HG02759 (cell line): Measurements from ENCODE around the gene CACNA1A.
"Not testable (repeated sequence)": the region's sequence is repeated elsewhere in the genome, so short reads cannot be mapped to it uniquely, and the experiment has no call there.

ENCODE experiments used
- ATAC-seq: cut with Tn5 transposase; IDR thresholded peaks from one replicate; pipeline ENCODE4 v1.9.1; 2021; ENCODE audit warnings: mild to moderate bottlenecking, moderate library complexity; ENCODE audit not compliant: unreplicated experiment

Gene CACNA1A

DNA sequence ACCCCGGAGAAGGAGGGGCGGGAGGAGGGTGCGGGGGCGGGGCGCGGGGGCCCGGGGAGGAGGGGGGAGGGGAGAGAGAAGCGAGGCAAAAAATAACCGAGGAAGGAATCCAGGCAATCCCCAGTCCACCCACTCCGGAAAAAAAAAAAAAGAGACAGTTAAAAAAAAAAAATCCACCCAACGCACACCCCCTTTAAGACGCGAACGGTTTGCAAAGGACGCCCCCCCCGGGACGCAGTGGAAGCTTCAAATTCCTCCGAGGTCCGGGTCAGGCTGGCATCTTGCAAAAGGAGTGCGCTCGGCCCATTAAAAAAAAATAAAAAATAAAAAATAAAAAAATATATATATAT lies at the start of gene CACNA1A:
Gene CACNA1A (minus strand): TSS at position 9 of the 350 bp plus-strand sequence. CDS start 255 bp downstream, outside the sequence.
- ATAC-seq: no peak

DNA sequence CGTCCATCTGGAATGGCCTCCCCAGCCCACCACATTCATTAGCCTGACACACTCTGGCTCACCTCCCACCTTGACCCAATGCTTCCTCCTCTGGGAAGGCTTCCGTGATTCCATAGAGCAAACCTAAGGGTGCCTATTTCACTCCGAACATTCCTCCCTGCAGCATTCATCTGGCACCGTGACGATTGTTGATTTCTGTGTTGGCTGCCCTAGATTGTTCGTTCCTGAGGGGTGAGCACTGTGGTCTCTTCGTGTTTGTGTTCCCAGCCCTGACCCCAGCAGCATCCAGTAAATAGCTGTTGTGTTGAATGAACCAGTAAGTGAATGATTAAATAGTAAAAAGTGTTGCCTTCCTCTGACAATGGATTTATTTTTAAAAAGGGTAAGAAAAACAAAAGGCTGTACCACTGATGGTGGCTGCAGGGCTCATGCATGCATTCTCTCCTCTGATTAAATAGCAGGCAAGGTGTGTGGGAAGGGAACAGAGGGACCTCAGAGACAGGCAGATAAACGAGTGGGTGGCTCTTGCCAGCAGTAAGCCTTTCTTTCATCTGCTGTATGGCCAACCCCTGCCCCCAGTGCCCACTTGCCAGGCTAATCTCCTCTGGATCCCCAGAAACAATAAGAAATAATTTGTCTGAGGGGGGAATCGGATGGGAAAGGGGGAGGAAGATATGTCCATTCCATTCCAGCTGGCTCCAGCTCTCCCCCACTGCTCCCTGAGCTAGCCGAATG lies 48.4 kb upstream of the CACNA1A start:
- no peak for ATAC-seq

DNA sequence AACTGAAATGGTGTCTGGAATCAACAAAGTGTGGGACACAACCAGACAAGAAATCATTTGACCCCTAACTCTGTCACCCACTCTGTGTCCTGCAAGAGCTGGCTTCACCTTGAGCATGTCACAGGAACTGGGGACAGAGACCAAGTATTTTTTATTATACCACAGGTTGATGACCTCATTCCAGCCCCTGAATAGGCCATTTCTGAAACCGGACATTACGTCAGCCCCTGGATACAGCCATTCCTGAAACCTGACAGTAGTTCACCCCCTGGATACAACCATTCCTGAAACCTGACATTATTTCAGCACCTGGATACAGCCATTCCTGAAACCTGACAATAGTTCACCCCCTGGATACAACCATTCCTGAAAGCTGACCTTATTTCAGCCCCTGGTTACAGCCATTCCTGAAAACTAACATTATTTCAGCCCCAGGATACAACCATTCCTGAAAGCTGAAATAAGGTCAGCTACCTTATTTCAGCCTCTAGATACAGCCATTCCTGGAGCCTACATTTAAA lies 47.7 kb upstream of the CACNA1A start:
- no peak for ATAC-seq

DNA sequence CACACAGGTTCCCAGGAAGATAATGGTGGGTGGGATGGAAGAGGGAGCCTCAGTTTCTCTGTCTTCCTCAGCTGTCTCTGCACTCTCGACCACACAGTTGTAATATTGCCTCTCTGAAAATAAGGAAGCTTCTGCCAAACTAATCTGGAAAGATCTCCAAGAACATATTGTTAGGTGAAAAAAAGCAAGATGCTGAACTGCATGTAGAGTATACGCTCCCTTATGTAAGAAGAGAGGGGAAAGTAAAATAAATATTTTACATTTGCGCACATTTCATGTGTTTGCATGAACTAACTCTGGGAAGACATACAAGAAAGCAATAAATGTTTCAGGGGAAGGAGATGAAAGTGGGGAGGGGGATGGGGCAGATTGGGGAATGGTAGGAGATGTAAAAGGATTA lies 41.9 kb upstream of the CACNA1A start:
- ATAC-seq: no peak

DNA sequence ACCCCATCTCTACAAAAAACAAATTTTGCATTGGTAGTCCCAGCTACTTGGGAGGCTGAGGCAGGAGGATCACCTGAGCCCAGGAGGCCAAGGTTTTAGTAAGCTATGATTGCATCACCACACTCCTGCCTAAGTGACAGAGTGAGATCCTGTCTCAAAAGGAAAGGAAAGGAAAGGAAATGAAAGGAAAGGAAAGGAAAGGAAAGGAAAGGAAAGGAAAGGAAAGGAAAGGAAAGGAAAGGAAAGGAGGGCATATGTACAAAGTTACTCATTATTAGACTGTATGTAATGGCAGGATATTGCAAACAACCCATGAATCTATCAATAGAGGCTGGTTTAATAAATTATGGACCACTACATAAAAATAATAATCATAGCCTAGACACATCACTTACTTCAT lies 40.8 kb upstream of the CACNA1A start:
- ATAC-seq: no peak

DNA sequence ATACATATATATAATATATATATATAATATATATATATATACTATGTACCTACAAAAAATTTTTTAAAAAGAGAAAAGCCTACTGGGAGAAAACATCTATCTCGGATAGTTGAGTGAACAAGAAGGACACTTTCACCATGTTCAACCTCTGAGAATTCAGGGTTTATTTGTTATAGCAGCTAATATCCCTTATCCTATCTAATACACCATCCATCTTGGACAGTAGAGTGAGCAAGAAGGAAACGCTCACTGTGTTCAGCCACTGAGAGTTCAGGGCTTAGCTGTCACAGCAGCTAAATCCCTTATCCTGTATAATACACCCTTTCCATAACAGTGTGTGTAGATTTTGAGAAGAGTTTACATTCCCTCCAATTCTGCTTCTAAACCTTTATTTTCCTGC lies 38.1 kb upstream of the CACNA1A start:
- no peak for ATAC-seq

DNA sequence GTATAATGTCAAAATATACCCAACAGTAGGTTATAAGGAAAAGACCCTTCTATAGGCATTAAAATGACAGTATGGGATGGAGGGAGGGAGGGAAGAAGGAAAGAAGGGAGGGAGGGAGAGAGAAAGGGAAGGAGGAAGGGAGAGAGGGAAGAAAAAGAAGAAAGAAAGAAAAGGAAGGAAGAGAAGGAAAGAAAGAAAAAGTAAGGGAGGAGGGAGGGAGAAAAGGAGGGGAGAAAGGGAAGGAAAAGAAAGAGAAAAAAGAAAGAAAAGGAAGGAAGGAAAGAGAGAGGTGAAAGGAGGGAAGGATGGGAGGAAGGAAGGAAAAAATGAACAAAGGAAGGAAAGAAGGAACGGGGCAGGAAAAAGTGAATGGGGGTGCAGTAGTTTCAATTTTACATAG lies 35.3 kb upstream of the CACNA1A start:
- ATAC-seq: no peak

DNA sequence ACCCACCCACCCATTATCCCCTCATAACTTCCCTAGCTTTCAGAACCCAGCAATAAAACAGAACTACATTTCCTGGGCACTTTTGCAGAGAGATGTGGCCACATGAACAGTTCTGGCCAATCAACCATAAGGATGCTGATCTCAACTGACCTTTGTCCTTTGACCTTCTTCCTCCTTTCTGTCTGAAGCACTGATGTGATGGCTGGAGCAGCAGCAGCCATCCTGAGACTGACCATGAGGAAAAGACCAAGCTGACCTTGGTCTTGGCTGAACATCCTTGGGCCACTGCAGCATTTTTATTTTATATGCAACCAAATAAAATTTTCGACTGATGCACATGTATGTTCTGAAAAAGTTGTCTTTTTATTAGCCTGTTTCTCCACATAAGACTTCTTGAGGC lies 33.1 kb upstream of the CACNA1A start:
- no peak for ATAC-seq

DNA sequence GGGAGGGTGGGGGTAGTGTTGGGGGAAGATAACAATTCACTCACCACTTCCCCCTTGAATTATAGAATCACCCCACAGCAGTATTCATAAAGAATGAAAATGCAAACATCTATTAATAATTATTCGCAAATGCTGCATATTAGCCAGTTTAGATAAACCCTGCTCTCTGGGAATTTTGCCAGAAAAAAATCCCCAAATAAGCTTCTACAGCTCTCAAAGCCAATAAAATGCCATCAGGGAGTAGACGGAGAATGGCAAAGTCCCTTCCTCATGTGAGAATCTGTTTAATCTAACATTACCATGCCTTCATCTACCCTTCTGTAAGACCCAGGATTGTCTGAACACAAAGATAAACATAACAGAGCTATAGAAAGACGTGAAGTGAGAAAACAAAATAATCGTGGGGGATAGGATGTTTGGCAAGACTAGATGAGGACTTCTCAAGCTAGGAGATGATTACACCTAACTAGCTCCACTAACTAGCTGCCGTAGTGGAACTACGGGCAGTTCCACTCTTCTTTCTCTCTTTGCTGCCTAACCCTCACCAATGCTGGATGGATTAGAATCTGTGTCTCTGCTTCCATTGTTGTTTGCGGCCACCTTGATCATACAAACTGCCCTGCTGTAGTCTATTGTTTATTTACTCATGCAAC lies 32.4 kb upstream of the CACNA1A start:
- ATAC-seq: no peak

DNA sequence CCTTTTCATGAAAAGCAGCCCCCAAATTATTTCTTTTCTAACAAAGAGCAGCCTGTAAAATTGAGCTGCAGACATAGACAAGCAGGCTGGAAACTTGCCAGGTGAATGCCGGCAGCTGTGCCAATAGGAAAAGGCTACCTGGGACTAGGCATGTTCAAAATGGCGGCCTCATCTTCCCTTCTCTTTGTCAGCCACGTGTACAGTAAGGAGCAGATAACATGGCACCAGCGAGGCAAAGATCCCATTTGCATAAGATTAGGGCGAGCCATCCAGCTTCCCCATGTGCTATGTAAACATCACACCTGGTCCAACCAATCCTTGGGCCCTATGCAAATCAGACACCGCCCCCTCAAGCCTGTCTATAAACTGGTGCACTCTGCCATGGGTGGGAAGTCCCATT lies 31.2 kb upstream of the CACNA1A start:
- ATAC-seq: no peak

DNA sequence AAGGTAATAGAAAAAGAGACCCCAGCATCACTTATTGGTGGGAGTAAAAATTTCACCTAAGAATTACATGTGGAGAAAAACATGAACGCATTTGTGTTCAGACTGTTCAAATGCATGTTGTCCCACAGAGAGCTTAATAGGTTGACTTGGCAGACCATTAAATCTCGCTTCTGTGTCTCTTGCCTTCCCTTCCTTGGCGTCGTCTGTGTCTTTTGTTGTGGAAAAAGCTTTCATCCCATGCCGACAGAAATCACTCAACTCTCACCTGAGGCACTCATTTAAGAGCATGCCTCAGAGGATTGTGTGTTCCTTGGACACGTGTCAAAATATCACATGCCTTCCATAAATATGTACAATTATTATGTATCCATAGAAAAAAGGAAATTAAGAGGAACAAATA lies 24.4 kb upstream of the CACNA1A start:
- ATAC-seq: no peak

DNA sequence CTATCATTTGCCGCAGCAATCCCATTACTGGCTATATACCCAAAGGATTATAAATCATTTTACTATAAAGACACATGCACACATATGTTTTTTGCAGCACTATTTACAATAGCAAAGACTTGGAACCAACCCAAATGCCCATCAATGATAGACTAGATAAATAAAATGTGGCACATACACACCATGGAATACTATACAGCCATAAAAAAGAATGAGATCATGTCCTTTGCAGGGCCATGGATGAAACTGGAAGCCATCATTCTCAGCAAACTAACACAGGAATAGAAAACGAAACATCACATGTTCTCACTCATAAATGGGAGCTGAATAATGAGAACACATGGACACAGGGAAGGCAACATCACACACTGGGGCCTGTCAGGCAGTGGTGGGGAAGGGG lies 23.4 kb upstream of the CACNA1A start:
- ATAC-seq: not testable (repeated sequence)

DNA sequence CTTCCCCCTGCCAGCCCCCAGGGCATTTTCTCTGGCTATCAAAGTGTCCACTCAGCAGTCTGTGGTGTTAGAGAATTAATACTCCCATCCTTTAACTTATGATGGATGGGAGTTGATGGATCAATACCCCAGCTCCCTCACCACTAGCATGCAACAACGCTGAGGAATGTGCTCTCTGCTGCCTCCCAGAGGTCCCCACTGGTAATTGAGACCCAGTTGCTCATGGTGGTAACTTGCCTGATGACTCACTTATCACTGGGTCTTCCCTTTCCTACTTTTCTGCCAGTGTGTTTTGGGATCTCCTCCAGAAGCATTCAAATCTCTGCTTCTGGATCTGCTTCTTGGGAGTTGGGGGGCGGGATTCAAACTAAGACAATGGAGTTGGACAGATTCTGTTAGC lies 20.3 kb upstream of the CACNA1A start:
- no peak for ATAC-seq

DNA sequence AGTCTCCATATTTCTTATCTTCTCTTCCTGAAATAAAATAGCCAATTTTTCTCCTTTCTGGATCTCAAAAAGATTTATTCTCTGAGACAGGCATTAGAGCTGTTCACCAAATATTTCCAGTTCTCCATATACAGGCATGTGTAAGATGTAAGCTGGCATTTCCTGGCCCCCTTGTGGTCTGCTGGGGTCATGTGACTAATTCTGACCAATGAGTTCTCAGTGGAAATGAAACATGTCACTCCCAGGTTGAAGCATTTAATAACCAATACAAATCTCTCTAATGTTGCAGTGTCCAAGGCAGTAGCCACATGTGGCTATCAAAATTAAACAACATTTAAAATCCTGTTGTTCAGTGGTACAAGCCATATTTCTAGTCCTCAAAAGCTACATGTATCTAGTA lies 14.8 kb upstream of the CACNA1A start:
- no peak for ATAC-seq

DNA sequence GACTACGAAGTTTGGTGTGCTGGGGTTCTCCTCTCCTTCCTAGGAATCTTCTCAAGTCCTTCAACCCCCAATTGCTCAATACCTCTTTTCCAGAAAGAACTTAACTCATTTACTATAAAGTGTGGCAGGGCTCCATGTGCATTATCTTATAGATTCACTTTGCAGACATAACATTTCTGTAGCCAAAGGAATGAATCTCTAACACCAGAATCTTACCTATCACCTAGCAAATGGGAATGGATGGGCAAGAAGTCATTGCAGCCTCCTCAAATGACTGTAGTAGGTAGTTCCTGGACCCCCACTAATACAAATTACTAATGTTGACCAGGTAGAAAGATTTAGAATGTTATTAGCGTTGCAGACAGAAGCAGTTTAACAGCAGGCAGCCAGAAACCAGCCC lies 5.7 kb upstream of the CACNA1A start:
- ATAC-seq: no peak

DNA sequence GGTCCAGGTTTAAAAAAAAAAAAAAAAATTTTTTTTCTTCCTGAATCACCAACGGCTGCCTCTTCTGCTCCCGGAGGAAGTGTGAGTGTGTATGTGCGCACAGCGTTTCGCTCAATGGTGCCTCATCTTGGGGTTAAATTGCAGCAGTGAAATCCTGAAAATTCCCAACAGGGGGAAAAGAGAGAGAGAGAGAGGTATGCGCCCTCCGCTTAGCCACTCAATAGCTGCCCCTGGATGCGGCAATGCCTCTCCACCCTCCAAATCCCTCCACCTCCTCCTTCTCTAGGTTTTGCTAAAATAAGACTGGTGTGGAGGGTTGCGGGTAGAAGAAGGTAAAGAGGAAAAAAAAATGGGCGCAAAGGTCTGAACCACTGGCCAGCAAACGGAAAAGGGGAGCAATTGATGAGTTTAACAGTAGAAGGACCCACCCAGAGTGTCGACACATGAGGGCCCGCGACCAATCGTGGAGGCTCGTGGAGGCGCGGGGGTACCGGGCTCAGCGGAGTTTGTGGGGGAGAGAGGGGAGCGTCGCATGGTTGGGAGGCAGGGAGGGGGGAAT lies 853 bp upstream of the CACNA1A start:
- ATAC-seq: no peak

DNA sequence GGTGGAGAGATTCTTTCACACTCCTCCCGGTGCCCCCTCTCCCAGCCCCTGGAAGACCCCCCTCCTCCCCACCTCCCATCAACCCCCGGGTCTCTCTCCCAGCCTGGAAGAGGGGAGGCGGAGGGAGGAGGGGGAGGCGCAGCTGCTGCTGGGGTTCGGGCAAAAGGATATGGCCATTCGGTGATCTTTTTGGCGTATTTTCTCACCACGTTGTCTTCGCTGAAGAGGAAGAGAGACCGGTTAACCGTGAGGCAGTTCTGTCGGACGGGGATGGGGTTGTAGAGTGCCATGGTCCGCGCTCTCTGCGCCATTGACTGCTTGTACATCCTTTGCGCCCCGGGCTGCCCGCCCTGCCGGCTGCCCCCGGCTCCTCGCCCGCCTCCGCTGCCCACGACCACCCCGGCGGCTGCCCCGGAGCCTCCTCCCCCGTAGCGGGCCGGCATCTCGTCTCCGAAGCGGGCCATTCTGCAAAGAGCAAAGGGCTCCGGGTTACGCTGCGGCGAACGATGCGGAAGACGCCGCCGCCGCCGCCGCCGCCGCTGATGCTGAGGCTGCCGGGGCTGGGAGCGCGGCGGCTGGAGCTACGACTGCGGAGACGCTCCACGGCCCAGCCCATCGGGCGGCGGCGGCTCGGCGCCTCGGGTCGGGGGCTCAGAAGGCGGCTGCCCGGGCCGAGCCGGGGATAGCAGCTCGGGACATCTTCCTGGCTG lies 363 bp downstream of the CACNA1A start:
- no peak for ATAC-seq

DNA sequence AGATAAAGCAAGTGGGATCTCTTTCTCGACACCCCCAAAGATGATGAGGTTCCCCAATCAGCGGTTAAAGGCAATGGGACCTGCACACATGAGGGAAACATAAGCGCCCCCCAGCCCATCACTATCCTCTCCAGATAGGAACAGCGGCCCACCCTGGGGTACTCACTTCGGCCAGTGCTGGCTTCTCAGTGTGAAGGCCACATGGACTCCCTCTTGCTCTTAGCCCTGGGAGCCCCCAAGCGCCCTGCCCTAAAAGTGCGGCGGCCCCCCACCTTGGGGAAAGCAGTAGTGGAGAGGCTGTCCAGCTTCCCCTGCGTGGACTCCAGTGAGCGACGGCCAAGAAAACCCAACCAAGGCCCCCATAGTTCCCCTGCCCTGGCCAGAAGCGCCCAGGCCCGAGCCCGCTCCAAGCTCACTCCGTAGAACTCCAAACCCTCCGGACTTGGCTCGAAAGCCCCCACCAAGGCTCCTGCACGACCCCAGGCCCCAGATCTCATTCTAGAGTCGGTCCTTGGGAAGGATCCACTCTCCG lies 1.0 kb downstream of the CACNA1A start:
- ATAC-seq: no peak

DNA sequence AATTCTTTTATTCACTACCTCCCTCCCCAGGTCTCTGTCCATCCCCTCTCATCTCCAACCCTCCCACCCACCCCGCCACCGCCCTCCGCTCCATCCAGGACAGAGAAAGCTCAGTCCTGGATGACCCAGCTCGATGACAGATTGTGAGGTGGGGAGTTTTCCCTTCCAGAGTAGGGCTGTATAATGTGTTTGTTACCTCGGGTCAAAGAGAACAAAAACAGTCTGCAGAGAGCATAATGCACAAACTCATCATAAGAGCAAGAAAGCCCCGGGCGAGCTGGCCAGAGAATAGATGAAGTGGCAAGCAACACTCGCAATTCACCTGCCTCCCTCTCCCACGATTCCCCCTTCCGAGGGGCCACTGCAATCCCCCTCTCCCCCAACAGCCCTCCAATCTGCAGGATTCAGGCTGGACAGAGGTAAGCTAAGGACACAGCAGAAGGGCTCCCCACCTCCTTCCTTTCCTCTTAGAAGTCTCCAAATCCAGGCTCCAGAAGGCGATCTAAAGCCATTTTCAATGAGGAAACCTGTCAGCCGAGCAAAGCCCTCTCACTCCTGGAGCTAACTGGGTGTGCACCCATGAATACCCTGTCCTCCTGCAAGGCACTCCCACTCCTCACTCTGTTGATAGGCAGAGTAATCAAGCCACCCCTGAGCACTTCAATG lies 2.6 kb downstream of the CACNA1A start:
- ATAC-seq: no peak

DNA sequence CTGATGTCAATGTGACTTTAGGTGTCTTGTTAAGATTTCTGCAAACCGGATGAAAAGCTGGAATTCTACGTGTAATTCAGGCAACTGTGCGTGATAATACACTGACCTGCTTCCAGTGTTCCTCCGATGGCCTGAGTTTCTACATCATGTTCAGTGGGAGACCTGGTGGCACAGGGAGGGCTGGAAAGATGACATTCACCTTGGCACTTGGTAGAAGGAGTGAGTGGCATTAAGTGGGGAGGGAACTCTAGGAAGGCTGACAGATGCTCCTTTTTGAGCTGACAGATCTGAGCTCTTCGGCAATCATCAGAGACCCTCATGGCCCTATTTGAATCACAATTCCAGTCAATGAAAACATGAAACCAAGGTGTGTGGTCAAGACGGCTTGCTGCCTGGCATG lies 4.0 kb downstream of the CACNA1A start:
- no peak for ATAC-seq

DNA sequence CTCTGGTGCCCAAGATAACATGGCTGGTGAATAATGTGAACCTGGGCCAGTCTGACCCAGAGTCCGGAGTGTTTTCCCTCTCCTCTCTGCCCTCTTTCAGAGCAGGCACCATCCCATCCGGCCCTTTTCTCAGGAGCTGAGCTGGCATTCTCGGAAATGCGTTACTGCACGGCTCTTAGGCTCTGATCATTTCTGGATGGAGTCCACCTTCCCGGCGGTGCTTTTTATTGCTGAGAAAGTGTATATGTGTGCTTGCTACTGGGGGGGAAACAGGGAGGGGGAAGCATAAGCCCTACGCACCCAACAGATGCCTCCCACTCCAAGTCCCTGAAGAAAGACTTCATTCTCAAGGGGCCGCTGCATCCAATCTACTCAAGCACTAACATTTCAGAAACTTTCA lies 6.6 kb downstream of the CACNA1A start:
- no peak for ATAC-seq
